A673 (cell line): ENCODE results near the gene EFCAB6.

ENCODE experiments used
- CTCF ChIP-seq: fragments of 300-800, 200-600 bp; sonication (generic); conservative IDR thresholded peaks from 2 replicates; pipeline ENCODE4 v1.5.1; 2017; ENCODE audit warnings: low read depth, mild to moderate bottlenecking, antibody characterized with exemption, low read length, moderate library complexity, mixed read lengths
- EZH2 ChIP-seq: fragments of 200-600 bp; sonication (generic); IDR thresholded peaks from 2 replicates; pipeline ENCODE4 v1.6.1; 2017; ENCODE audit warnings: borderline replicate concordance, low read depth, mild to moderate bottlenecking, mixed read lengths, antibody characterized with exemption, low read length; ENCODE audit not compliant: poor library complexity, severe bottlenecking

DNA sequence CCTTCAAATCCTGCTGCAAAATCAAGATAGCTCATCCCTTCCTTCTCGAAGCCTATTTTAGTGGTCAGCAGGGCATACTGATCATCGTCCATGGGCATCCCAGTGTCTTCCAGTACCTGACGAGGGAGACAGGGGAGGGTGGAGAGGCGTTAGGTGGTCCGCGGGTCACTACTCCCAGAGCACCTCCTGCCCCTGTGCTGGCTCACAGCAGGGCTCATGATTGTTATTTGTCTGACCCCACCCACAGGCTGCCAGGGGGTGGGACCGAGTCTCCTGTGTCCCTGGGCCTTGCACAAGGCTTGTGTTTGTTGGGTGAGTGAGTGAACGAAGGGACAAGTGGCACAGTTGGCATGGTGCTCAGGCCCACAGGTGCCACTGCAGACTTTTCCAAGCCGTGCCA, 177.0 kb downstream of the EFCAB6 start:
- TF ChIP-seq CTCF: no peak
- TF ChIP-seq EZH2: no peak
